ENCODE measurements around the gene TMEM163. TPM values are rescaled to one million over a fixed set of nuclear protein-coding genes. Genes with fewer than 3 reads are reported as not detected.

The TMEM163 gene
- total and polyA plus RNA-seq, 4 donors, result 5.8 to 46.9 (median 29.8) TPM

DNA sequence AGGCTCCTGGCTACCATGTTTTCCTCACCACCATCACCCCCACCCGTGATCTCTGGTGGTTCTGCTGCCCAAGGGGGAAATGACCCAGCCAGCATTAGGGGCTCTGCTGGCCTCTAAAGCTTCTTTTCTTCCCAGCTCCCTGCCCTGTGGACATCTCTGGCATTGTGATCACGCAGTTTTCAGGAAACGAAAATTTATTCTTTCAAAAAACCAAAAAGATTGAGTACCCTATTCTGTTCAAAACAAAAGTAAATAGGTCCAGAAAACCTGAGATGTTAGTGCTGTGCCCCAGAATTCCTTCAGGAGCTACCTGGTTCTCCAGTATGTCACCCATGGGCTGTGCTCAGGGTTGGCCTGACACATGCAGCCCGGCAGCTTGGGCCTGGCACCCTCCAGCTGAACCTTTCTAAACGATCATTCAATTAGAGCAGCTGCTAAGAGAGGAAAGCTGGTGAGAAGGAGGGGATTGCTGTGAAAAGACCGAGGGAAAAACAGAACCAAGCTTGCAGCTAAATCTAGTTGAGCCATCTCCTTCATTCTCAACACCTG lies 307.4 kb downstream of the TMEM163 start:
- Histone ChIP-seq H3K9ac (ENCODE audit: insufficient read depth in 1 of 2, low read length in 2 of 2) (no peak overlapping the region), H3K9me3 (ENCODE audit: control insufficient read depth in 4 of 4, insufficient read depth in 3 of 4, low read length in 3 of 4) (no peaks in the 10 kb centered on the region), H3K4me3 (no peak overlapping the region), H3K36me3 (ENCODE audit: control insufficient read depth in 4 of 4, insufficient read depth in 4 of 4, low read length in 4 of 4) (peaks cover 0 to 5% (median 0%) of the 10 kb centered on the region in 4 donors), H3K4me1 (ENCODE audit: control insufficient read depth in 5 of 5, insufficient read depth in 5 of 5, low read length in 5 of 5) (peaks cover 0 to 34% (median 3%) of the 10 kb centered on the region in 5 donors), H3K27me3 (ENCODE audit: control insufficient read depth in 3 of 3, insufficient read depth in 3 of 3, low read length in 2 of 3) (no peaks in the 10 kb centered on the region), H3K27ac (ENCODE audit: low read depth in 1 of 2, low read length in 1 of 2) (peak overlapping the region in 1 of 2 donors; percentile 55)
- ATAC-seq (ENCODE audit: insufficient read depth, low FRiP score) (no peak), DNase-seq (peak in 1 of 3 donors; percentile 12)
- 65 to 74% methylated on average over 6 of the region's 6 CpGs for WGBS, 2 donors
- TF ChIP-seq, protein P1, sequence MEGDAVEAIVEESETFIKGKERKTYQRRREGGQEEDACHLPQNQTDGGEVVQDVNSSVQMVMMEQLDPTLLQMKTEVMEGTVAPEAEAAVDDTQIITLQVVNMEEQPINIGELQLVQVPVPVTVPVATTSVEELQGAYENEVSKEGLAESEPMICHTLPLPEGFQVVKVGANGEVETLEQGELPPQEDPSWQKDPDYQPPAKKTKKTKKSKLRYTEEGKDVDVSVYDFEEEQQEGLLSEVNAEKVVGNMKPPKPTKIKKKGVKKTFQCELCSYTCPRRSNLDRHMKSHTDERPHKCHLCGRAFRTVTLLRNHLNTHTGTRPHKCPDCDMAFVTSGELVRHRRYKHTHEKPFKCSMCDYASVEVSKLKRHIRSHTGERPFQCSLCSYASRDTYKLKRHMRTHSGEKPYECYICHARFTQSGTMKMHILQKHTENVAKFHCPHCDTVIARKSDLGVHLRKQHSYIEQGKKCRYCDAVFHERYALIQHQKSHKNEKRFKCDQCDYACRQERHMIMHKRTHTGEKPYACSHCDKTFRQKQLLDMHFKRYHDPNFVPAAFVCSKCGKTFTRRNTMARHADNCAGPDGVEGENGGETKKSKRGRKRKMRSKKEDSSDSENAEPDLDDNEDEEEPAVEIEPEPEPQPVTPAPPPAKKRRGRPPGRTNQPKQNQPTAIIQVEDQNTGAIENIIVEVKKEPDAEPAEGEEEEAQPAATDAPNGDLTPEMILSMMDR (IDR thresholded peaks at IDR 0.05; ENCODE audit: control extremely low read depth, extremely low read depth), result no peak

DNA sequence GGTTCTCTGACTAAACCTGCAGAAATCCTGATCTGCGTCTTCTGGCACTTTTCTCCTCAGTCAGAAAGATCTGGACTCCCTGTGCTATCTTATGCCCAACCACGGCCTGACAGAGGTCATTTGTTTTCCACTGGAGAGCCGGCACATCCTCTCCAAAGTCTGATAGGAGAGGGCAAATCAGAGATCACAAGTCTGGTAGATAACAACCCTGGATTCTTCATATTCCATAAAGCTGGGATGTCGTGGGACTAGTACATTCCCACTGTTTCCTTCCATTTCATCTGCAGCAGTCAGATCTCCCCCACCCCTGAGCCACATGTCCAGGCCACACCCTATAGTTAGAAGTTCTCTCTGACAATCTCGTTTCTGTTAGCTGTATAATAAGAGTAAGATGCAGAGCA lies 308.0 kb downstream of the TMEM163 start:
- peak overlapping the region in 1 of 2 donors; percentile 55 for H3K27ac ChIP-seq (ENCODE audit: low read depth in 1 of 2, low read length in 1 of 2)
- H3K9ac ChIP-seq (ENCODE audit: insufficient read depth in 1 of 2, low read length in 2 of 2), result no peak overlapping the region
- H3K4me1 ChIP-seq (ENCODE audit: control insufficient read depth in 5 of 5, insufficient read depth in 5 of 5, low read length in 5 of 5), result peaks cover 0 to 34% (median 3%) of the 10 kb centered on the region in 5 donors

DNA sequence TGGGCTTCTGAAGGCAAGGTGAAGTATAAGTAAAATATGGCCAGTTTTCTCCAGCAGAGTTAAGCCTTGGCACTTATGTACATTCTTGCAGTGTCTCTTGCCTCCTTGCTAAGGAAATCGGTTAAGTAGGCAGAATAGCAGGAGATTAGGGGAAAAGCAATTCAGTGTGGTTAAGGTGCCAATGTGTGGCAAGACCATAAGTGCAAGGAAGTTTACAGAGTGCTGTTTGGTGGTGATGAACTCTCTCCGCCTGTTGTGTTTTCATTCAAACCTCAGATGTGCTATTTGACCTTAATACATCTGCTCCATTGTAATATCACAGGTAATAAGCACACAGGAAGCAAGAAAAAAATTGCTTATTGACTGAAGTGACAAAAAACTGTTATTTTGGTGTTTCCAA lies 308.8 kb downstream of the TMEM163 start:
- DNase-seq (no peak), ATAC-seq (ENCODE audit: insufficient read depth, low FRiP score) (no peak)
- 39 to 54% methylated on average over 2 of the region's 2 CpGs for WGBS, 2 donors
- Histone ChIP-seq H3K9me3 (ENCODE audit: control insufficient read depth in 4 of 4, insufficient read depth in 3 of 4, low read length in 3 of 4) (no peaks in the 10 kb centered on the region), H3K9ac (ENCODE audit: insufficient read depth in 1 of 2, low read length in 2 of 2) (no peak overlapping the region), H3K4me3 (no peak overlapping the region), H3K4me1 (ENCODE audit: control insufficient read depth in 5 of 5, insufficient read depth in 5 of 5, low read length in 5 of 5) (peaks cover 0 to 34% (median 3%) of the 10 kb centered on the region in 5 donors), H3K36me3 (ENCODE audit: control insufficient read depth in 4 of 4, insufficient read depth in 4 of 4, low read length in 4 of 4) (peaks cover 0 to 5% (median 0%) of the 10 kb centered on the region in 4 donors), H3K27me3 (ENCODE audit: control insufficient read depth in 3 of 3, insufficient read depth in 3 of 3, low read length in 2 of 3) (no peaks in the 10 kb centered on the region), H3K27ac (ENCODE audit: low read depth in 1 of 2, low read length in 1 of 2) (no peak overlapping the region)
- TF ChIP-seq, protein P1 (IDR thresholded peaks at IDR 0.05; ENCODE audit: control extremely low read depth, extremely low read depth), result no peak

More for the DNA sequence above, 308.0 kb downstream of the TMEM163 start:
- ATAC-seq (ENCODE audit: insufficient read depth, low FRiP score), result no peak
- 53 to 67% methylated on average over 5 of the region's 5 CpGs for WGBS, 2 donors
- DNase-seq, result no peak
- Histone ChIP-seq H3K36me3 (ENCODE audit: control insufficient read depth in 4 of 4, insufficient read depth in 4 of 4, low read length in 4 of 4) (peaks cover 0 to 5% (median 0%) of the 10 kb centered on the region in 4 donors), H3K4me3 (no peak overlapping the region), H3K9me3 (ENCODE audit: control insufficient read depth in 4 of 4, insufficient read depth in 3 of 4, low read length in 3 of 4) (no peaks in the 10 kb centered on the region), H3K27me3 (ENCODE audit: control insufficient read depth in 3 of 3, insufficient read depth in 3 of 3, low read length in 2 of 3) (no peaks in the 10 kb centered on the region)
- TF ChIP-seq, protein P1 (IDR thresholded peaks at IDR 0.05; ENCODE audit: control extremely low read depth, extremely low read depth), result no peak
